Stimulated activated CD8-positive, alpha-beta memory T cell treated with anti-CD3 and anti-CD28 coated beads, Interleukin-7, amount 100 ng/mL, for 1 hour (primary cell): ENCODE measurements around the gene FOXN3.

Source experiments
- DNase-seq, 2 donors: peaks; one replicate each; pipeline ENCODE4 v3.0.0-alpha.2; 2020; ENCODE audit warnings: low read depth in 2 of 2

FOXN3 gene

DNA sequence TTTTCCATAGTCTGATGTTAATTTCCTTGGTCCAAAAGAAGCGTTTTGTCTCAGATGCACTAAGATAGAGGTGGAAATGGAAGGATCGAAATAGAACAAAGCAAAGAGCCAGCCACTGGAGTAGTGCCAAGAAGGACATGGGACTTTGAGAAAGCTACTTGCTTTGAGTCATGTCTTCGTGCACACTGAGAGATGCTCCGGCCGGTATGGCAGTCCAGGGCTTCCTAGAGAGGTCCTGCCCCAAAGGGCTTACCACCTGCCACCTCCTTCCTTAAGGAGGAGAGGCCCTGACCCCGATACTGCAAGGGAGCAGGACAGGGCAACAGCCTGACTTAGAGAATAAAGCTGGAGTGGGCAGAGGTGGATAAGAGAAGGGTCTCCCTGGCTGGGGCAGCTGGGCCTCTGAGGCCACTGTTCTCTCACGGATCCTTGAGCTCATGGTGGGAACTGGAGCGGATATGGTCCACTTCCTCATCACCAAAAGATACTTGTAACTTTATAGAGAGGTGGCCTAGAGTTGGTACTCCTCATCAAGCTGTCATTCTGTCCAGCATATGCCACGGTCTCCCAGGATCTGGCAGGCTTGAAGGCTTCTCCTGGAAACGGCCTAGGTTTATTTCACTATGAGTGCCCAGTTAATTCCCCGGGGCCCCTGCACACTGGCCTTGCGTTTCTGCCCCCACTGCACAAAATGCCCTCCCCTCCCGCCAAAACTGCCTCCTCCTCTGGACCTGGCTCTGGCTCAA, 57.4 kb downstream of the FOXN3 start:
- DNase-seq = no peak

- DNase-seq = no peak
These were observed 59.3 kb downstream of the FOXN3 start for GRCh38 chr14:89357655-89358297.

- no peak for DNase-seq
These were observed 60.1 kb downstream of the FOXN3 start for GRCh38 chr14:89356927-89357326.

DNA sequence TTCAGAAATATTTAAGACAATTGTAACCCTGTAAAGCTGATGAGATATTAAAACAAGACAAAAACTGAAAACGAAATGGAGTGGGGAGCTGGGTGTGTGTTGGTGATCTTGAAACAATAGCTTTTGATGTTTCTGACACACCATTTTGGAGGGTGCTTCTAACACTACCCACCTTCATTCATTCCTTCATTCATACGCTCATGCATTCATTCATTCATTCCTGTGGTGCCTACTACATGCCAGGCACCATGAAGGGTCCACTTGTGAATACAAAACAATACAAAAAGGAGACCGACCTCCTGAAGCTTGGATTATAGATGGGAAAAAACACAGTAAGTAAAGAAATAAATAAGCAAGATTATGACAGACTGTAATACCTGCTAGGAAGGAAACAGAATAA, 60.5 kb downstream of the FOXN3 start:
- DNase-seq = no peak

DNA sequence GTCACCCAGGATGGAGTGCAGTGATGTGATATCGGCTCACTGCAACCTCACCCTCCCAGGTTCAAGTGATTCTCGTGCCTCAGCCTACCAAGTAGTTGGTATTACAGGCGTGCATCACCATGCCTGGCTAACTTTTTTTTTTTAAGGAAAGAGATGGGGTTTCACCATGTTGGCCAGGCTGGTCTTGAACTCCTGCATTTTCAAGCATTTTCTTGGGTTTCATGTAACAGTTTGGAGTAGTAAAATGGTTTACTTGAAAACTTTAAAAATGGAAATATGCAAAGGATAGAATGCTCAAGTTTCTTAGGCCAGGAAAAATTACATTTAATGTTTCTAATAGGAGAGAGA, 63.3 kb downstream of the FOXN3 start:
- DNase-seq = no peak

GRCh38 chr14:89352976-89353765, 63.9 kb downstream of the FOXN3 start:
- no peak for DNase-seq

GRCh38 chr14:89351516-89352404, 65.3 kb downstream of the FOXN3 start:
- no peak for DNase-seq

- DNase-seq = no peak
These were observed 65.9 kb downstream of the FOXN3 start for GRCh38 chr14:89351221-89351515.

- DNase-seq = no peak
These were observed 66.9 kb downstream of the FOXN3 start for GRCh38 chr14:89350152-89350551.

DNA sequence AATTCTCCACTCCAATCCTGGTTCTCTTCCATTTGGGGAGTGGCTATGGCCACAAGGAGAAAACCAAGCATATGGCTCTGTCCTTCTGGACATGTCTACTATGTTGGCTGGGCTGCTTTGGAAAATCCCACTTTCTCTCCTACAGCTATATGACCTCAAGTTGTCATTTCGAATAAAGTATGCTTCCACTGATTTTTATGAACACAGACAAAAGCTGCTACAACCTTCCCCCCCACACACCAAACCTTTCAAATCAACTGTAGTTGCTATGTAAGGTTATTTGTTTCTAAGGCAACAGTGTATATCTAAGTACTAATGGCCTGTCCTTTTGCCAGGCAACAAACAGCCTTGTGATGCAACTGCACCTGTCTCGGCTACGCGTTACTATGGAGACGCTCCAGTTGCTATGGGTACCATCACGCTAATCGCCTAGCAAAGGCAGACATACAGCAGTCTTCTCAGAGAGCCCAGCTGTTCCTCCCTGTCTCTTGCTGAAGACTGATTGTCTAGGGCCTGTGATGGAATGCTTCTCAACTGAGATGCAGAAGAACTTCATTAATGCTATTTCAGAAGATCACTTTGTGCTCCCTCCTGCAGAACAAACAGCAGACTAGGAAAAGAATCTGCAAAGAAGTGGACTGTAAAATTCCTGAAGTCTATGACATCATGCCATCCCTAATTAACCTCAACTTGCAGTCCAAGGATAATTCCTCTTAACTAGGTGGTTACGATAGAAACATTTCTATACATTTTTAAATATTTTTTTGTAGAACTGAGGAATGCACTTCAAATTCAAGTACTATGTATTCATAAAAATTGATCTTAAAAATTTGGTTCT, 67.6 kb downstream of the FOXN3 start:
- no peak for DNase-seq

- no peak for DNase-seq
These were observed 68.3 kb downstream of the FOXN3 start for GRCh38 chr14:89348722-89349121.

DNA sequence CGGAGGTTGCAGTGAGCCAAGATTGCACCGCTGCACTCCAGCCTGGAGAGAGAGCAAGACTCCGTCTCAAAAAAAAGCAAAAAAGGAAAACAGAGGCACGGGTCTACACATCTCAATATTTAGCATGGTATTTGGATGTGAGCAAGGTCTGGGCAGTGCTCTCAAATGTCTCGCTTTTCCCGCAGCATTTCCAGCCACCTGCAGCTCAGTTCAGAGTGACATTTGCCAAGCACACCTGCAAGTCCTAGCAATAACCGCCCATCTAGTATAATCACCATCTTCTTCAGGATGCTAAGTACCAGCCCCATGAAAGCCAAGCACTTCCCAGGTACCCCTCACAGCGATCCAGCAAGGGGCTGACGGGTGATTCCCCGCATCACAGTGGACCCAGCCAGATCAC, 69.1 kb downstream of the FOXN3 start:
- no peak for DNase-seq

DNA sequence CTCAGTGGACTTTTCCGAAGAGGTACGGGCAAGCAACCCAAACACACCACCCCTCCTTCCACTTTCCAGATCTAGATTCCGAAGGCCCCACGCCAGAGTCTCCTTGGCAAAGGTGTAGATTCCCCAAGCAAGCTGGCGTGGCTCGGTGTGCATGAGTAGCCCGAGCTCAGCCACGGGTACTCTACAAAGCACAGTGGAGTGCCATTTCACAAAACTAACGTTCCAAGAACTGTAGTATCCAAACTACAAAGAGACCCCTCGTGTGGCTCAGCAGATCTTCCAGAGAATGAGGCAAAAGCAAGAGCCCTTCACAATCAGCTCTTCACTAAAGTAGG, 72.1 kb downstream of the FOXN3 start:
- DNase-seq = no peak

- DNase-seq = no peak
These were observed 73.7 kb downstream of the FOXN3 start for GRCh38 chr14:89343356-89343755.

DNA sequence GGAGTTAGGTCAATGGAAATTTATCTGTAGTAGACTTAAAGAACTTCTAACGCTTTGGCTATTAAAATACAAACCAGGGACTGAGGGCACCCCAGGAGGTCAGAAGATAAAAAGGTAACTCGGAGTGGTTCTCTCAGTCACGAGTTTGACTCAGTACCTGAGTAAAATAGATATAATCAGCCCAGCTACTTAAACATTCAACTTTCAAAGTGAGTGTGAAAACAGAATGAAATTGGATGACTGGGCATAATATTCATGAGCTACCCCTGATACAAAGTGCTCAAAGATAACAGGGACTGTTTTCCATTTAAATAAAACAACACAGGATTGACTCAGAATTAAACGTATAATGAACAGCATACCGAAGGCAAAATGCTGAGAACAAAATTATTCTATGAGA, 75.0 kb downstream of the FOXN3 start:
- DNase-seq = no peak

- no peak for DNase-seq
These were observed 76.5 kb downstream of the FOXN3 start for GRCh38 chr14:89340200-89341181.

DNA sequence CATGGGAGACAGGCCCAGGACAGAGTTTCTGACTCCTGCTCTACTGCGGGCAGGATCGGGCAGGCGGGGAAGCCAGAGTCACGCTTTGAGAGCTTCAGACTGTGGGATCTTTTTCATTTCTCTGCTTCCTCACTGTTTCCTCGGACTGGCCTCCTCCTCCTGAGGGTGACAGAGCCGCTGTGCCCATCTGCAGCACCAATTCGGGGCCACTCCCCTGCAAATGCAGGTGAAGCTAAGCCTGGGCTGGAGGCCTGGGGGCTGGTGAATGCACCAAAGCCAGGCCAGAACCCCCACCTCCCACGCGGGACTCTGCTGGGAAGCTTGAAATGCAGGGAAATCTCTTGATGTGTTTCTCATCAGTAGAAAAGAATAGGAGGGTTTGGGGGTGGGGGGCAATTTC, 77.5 kb downstream of the FOXN3 start:
- no peak for DNase-seq

DNA sequence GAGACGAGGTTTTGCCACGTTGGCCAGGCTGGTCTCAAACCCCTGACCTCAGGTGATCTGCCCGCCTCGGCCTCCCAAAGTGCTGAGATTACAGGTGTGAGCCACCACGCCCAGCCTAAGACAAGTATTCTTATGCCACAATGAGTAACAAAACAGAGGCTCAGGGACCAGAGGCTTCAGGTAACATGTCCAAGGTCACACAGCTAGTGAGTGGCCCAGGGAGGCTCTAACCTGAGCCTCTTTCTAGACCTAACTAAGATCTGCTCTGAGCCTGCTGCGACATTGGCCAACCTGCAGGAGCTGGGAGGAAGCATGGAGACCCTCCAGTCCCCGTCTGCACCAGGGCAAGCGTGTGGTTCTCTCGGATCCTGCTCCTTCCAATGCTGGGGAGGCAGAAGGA, 77.9 kb downstream of the FOXN3 start:
- no peak for DNase-seq

DNA sequence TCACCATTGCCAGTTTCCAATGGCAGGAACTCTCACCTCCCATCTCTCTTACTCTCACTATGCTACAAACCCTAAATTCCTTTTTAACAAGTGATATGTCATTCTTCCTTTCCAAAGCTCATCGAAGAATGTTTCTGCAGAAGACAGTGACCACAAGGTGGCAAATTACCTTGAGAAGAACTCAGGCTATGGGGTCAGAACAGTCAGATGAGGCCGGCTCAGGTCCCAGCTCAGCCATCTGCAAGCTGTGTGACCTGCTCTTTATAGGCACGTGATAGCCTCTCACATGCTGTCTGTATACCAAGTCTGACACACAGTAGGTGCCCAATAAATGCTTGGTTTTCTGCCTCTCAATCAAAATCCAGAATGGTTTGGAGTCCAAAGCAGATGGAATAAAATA, 80.7 kb downstream of the FOXN3 start:
- no peak for DNase-seq

DNA sequence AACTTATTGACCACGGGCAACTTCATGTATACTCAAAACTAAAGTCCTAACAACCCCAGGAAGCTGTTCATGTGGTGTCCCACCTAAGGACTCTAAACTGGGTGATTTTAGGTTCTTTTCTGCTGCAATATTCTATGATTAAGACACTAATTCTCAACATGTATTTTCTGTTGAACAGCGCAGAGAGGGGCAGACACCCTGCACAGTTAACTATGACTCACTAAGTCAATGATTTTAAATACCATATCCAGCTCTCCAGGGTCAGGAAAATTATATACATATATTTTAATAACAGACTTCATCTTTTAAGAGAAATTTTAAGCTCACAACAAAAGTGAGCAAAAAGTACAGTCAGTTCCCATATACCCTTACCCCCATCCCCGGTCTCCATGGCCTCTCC, 85.0 kb downstream of the FOXN3 start:
- DNase-seq = no peak
